T-helper 9 cell (primary cell): ENCODE data around the gene AGBL4.

Source experiments
- DNase-seq: peaks from one replicate; pipeline ENCODE4 v3.0.0-alpha.2; 2020

The AGBL4 gene

DNA sequence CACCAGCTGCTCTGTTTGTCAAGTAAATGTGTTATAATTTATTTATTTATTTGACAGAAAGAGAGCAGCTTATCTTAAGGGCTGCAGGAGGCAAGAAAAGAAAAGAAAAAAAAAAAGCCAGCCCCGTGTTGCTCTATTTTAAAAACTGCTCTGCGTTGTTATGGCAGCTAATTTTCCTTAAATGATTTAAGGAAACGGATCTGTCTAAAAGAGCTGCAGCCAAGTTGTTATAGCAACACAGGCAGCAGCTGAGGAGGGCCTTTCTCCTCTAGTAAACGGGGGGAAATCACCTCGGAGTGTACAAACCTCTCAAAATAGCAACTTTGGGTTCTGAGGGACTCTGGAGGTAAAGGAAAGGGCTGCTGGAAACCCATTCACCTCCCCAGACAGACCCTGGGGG, 1396.3 kb downstream of the AGBL4 start:
- no peak for DNase-seq

- no peak for DNase-seq
Observed at GRCh38 chr1:48619539-48619938, 1404.2 kb downstream of the AGBL4 start.

DNA sequence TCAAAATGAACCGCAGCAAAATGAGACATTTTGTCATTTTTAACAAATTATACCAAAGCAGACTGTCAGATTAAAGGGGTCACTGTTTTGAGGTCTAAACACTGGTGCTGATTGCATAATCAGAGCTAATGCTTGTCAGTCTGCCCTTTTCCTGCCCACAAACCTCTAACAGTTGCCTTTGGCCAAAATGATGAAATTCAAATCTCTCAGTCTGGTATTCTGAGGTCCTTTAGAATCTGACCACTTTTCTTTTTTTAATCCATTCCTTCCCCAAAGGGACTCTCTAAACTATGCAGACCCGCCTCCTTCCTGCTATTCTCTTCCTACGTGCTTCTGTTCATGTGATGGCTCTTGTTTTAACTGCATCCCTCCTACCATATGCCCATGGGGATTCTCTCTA, 1406.5 kb downstream of the AGBL4 start:
- no peak for DNase-seq

DNA sequence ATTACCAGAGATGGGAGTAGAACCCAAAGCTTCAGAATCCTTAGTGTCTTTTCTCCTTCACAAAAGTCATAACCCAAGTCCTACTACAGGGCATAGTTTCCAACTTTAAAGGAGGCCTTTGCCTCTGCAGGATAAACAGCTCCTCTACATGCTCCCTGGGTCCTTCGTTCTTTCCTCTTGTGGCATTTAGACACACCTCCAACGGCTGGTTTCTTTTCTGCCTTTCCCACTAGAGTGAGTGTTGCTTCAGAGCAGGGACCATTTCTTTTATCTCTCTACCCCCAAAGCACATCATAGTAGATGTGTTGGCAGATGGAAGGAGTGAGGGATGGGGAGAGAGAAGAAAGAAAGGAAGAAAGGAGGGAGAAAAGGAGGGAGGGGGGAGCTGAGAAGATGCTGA, 1407.0 kb downstream of the AGBL4 start:
- no peak for DNase-seq

DNA sequence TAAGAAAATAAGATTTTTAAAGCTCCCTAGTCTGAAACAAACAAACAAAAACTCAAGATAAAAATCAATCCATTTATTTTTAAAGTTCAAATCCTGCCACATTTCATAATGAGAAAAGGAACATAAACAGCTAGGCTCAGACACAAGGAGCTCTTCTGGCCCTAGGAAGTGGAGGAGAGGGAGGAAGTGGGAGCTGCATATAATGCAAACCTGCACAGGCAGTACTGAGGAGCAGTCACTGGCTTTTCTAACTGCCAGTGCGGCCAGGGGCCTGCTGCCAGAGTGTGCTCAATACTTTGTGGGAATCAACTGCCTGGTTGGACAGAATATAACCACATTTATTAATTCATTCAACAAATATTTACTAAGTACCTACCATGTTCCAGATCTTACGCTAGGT, 1411.9 kb downstream of the AGBL4 start:
- no peak for DNase-seq

GRCh38 chr1:48610628-48611542, 1412.9 kb downstream of the AGBL4 start:
- no peak for DNase-seq

- DNase-seq, result no peak
Observed at GRCh38 chr1:48608882-48609281, 1414.9 kb downstream of the AGBL4 start.

GRCh38 chr1:48603222-48603621, 1420.5 kb downstream of the AGBL4 start:
- no peak for DNase-seq

GRCh38 chr1:48602349-48602748, 1421.4 kb downstream of the AGBL4 start:
- no peak for DNase-seq

GRCh38 chr1:48600182-48600581, 1423.6 kb downstream of the AGBL4 start:
- no peak for DNase-seq

GRCh38 chr1:48597663-48598062, 1426.1 kb downstream of the AGBL4 start:
- no peak for DNase-seq

DNA sequence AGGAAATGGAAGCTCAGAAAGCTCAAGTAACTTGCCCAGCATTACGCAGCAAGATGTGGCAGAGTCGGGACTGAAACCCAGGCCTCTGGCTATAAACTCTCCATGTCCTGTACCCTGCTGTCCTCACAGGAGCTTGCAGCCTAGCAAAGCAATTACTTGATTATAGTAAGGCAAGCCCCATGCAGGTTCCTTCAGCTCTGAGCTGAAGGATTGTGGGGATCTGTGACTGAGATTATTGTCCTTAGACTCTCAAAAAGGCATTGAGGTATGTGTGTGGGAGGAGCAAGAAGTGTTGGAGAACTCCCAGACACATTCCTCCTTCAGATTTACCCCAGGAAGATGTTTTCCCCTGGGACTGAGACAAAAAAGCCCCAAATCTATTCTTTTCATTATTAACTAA, 1427.7 kb downstream of the AGBL4 start:
- no peak for DNase-seq

- DNase-seq, result no peak
Observed at GRCh38 chr1:48595613-48596012, 1428.1 kb downstream of the AGBL4 start.

DNA sequence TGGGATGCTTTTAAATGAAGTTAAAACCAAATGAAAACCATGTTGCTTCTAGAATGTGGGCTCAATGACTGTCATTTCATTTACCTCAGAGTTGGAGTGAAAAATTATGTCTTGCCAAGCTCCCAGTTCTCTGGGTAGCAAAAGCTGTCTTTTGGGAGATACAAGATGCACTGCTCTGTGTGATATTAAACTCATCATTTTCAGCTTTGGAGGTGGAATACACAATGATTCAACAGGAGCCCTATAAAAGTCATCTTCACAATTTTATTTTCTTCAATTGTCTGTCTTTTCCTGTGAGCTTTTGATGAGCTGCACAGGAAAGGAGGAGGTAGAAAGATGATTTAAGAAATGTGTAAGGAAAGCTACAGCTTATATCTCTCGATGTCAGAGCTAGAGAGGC, 1431.4 kb downstream of the AGBL4 start:
- no peak for DNase-seq

- DNase-seq, result no peak
Observed at GRCh38 chr1:48591181-48591580, 1432.6 kb downstream of the AGBL4 start.

GRCh38 chr1:48588061-48588460, 1435.7 kb downstream of the AGBL4 start:
- DNase-seq, result no peak

GRCh38 chr1:48582408-48582807, 1441.3 kb downstream of the AGBL4 start:
- DNase-seq, result no peak

GRCh38 chr1:48581270-48581669, 1442.5 kb downstream of the AGBL4 start:
- DNase-seq, result no peak

- no peak for DNase-seq
Observed at GRCh38 chr1:48576565-48576964, 1447.2 kb downstream of the AGBL4 start.

DNA sequence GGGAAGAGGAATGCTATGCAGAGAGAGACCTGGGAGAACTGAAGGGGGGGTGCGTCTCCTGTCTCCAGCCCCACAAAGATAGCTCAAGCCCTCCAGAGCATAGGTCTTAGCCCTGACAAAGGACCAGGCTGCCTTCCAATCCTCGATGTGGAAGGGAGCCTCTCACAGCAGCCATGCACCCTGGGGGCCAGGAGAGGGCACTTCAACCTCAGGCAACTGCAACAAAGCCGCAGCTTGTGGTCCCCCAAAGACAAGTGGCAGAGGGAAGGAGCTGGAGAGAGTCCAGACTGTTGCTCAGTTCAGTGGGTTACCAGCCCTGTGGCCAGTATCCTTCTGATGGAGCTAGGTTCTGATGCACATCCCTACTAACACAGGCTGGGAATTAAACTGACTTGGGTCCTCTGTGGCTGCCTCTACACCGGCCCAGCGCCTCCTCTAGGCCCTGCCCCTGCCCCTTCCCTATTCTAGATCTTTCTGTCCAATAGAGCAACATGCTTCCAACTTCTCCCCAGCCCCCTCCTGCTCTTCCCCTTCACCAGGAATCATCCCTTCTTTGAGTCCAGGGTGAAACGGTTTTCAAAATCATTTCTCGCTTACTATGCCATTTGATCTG, 1451.0 kb downstream of the AGBL4 start:
- DNase-seq, result no peak

GRCh38 chr1:48572134-48572533, 1451.6 kb downstream of the AGBL4 start:
- DNase-seq, result no peak

- DNase-seq, result no peak
Observed at GRCh38 chr1:48571303-48571987, 1452.3 kb downstream of the AGBL4 start.

- DNase-seq, result no peak
Observed at GRCh38 chr1:48570568-48570967, 1453.2 kb downstream of the AGBL4 start.

GRCh38 chr1:48568501-48568900, 1455.3 kb downstream of the AGBL4 start:
- no peak for DNase-seq
